Measurements from ENCODE around the gene NAA80. TPM values are rescaled to one million over a fixed set of nuclear protein-coding genes. Genes with fewer than 3 reads are reported as not detected.
A peak's percentile ranks its signal among the peaks of the same experiment; 100 is the strongest.

NAA80 gene
- total RNA-seq, 1 donor: 6.5 TPM

GRCh38 chr3:50270422-50271224, 28.6 kb downstream of the NAA80 start:
- Histone ChIP-seq H3K27me3 (ENCODE audit: insufficient read depth, low read length) (no peaks in the 10 kb centered on the region), H3K36me3 (ENCODE audit: insufficient read depth, low read length) (no peaks in the 10 kb centered on the region), H3K27ac (ENCODE audit: low read depth, low read length) (peak overlapping the region; percentile 10), H3K4me3 (ENCODE audit: insufficient read depth, low read length) (peak overlapping the region; percentile 59), H3K4me2 (ENCODE audit: insufficient read depth, low read length) (peak overlapping the region; percentile 67), H2AFZ (ENCODE audit: low read length) (no peak overlapping the region), H3K9me3 (ENCODE audit: low read depth, low read length) (no peaks in the 10 kb centered on the region), H4K20me1 (ENCODE audit: insufficient read depth, low read length) (no peaks in the 10 kb centered on the region), H3K79me2 (ENCODE audit: insufficient read depth, low read length) (no peaks in the 10 kb centered on the region), H3K4me1 (ENCODE audit: insufficient read depth, low read length) (peaks cover 32% of the 10 kb centered on the region)
- no peak for DNase-seq (ENCODE audit: insufficient read length, low spot score, missing footprints)
- no peak for TF ChIP-seq CTCF (IDR thresholded peaks at IDR 0.05; ENCODE audit: extremely low read depth, low read depth, low read length)

GRCh38 chr3:50269977-50270413, 29.2 kb downstream of the NAA80 start:
- no peak for TF ChIP-seq CTCF (IDR thresholded peaks at IDR 0.05; ENCODE audit: extremely low read depth, low read depth, low read length)
- Histone ChIP-seq H3K4me1 (ENCODE audit: insufficient read depth, low read length) (peaks cover 36% of the 10 kb centered on the region), H3K9me3 (ENCODE audit: low read depth, low read length) (no peaks in the 10 kb centered on the region), H3K79me2 (ENCODE audit: insufficient read depth, low read length) (no peaks in the 10 kb centered on the region), H3K36me3 (ENCODE audit: insufficient read depth, low read length) (no peaks in the 10 kb centered on the region), H3K27ac (ENCODE audit: low read depth, low read length) (peak overlapping the region; percentile 10), H3K27me3 (ENCODE audit: insufficient read depth, low read length) (no peaks in the 10 kb centered on the region), H4K20me1 (ENCODE audit: insufficient read depth, low read length) (no peaks in the 10 kb centered on the region), H3K4me2 (ENCODE audit: insufficient read depth, low read length) (peak overlapping the region; percentile 67), H2AFZ (ENCODE audit: low read length) (no peak overlapping the region), H3K4me3 (ENCODE audit: insufficient read depth, low read length) (peak overlapping the region; percentile 59)
- DNase-seq (ENCODE audit: insufficient read length, low spot score, missing footprints): peak; percentile 97

GRCh38 chr3:50269460-50269859, 29.7 kb downstream of the NAA80 start:
- H2AFZ ChIP-seq (ENCODE audit: low read length): no peak overlapping the region
- peaks cover 37% of the 10 kb centered on the region for H3K4me1 ChIP-seq (ENCODE audit: insufficient read depth, low read length)
- H3K9me3 ChIP-seq (ENCODE audit: low read depth, low read length): no peaks in the 10 kb centered on the region
- H3K4me3 ChIP-seq (ENCODE audit: insufficient read depth, low read length): peak overlapping the region; percentile 59
- H3K36me3 ChIP-seq (ENCODE audit: insufficient read depth, low read length): no peaks in the 10 kb centered on the region
- H3K4me2 ChIP-seq (ENCODE audit: insufficient read depth, low read length): peak overlapping the region; percentile 67
- no peak for TF ChIP-seq CTCF (IDR thresholded peaks at IDR 0.05; ENCODE audit: extremely low read depth, low read depth, low read length)
- H3K27ac ChIP-seq (ENCODE audit: low read depth, low read length): peak overlapping the region; percentile 2
- no peaks in the 10 kb centered on the region for H4K20me1 ChIP-seq (ENCODE audit: insufficient read depth, low read length)
- no peaks in the 10 kb centered on the region for H3K27me3 ChIP-seq (ENCODE audit: insufficient read depth, low read length)
- no peaks in the 10 kb centered on the region for H3K79me2 ChIP-seq (ENCODE audit: insufficient read depth, low read length)
- no peak for DNase-seq (ENCODE audit: insufficient read length, low spot score, missing footprints)

- Histone ChIP-seq H3K4me2 (ENCODE audit: insufficient read depth, low read length) (peak within 1 kb of the TSS; percentile 67), H3K9me3 (ENCODE audit: low read depth, low read length) (no peaks in the 10 kb centered on the region), H3K36me3 (ENCODE audit: insufficient read depth, low read length) (no peaks in the 10 kb centered on the region), H3K79me2 (ENCODE audit: insufficient read depth, low read length) (no peaks in the 10 kb centered on the region), H4K20me1 (ENCODE audit: insufficient read depth, low read length) (no peaks in the 10 kb centered on the region), H2AFZ (ENCODE audit: low read length) (no peak within 1 kb of the TSS), H3K4me3 (ENCODE audit: insufficient read depth, low read length) (peak within 1 kb of the TSS; percentile 59), H3K27me3 (ENCODE audit: insufficient read depth, low read length) (no peaks in the 10 kb centered on the region), H3K27ac (ENCODE audit: low read depth, low read length) (peak within 1 kb of the TSS; percentile 2), H3K4me1 (ENCODE audit: insufficient read depth, low read length) (peaks cover 43% of the 10 kb centered on the region)
- no peak for TF ChIP-seq CTCF (IDR thresholded peaks at IDR 0.05; ENCODE audit: extremely low read depth, low read depth, low read length)
- DNase-seq (ENCODE audit: insufficient read length, low spot score, missing footprints): peak; percentile 97
These were observed 30.3 kb downstream of the NAA80 start, which contains the start of gene SEMA3B for GRCh38 chr3:50268703-50269451. Gene SEMA3B, plus strand, starts transcription at chr3:50269147. Its CDS starts 94 bp downstream, at chr3:50269241.

Measured in osteoblast (primary cell).